GM13977 (cell line): ENCODE data around the gene NHSL2.
A peak's percentile ranks its signal among the peaks of the same experiment; 100 is the strongest.
"Not testable (repeated sequence)": the region's sequence is repeated elsewhere in the genome, so short reads cannot be mapped to it uniquely, and the experiment has no call there.

Source experiments
- DNase-seq: peaks from one replicate; pipeline ENCODE4 v3.0.0; 2012; ENCODE audit warnings: low spot score
- in situ Hi-C: fragments of 300-500 bp; cut with MboI; formaldehyde crosslinking; loops from one replicate; pipeline ENCODE4 v1.12.0; 2022; ENCODE audit warnings: low sequenced_read_pairs, low pct_unique_long_range_greater_than_20kb, mixed read lengths, inconsistent platforms; ENCODE audit not compliant: unreplicated experiment
- TF ChIP-seq, protein P1 (sequence below): IDR thresholded peaks from 2 replicates; pipeline ENCODE4 v1.5.1; 2012; ENCODE audit warnings: mild to moderate bottlenecking, control low read depth; ENCODE audit not compliant: insufficient read depth; ENCODE audit errors: extremely low read depth, missing control alignments

The NHSL2 gene

GRCh38 chrX:71910643-71910985, at the start of gene NHSL2:
NHSL2 (plus strand) TSS chrX:71910845.
- TF ChIP-seq, protein P1, sequence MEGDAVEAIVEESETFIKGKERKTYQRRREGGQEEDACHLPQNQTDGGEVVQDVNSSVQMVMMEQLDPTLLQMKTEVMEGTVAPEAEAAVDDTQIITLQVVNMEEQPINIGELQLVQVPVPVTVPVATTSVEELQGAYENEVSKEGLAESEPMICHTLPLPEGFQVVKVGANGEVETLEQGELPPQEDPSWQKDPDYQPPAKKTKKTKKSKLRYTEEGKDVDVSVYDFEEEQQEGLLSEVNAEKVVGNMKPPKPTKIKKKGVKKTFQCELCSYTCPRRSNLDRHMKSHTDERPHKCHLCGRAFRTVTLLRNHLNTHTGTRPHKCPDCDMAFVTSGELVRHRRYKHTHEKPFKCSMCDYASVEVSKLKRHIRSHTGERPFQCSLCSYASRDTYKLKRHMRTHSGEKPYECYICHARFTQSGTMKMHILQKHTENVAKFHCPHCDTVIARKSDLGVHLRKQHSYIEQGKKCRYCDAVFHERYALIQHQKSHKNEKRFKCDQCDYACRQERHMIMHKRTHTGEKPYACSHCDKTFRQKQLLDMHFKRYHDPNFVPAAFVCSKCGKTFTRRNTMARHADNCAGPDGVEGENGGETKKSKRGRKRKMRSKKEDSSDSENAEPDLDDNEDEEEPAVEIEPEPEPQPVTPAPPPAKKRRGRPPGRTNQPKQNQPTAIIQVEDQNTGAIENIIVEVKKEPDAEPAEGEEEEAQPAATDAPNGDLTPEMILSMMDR, result no peak
- in situ Hi-C loops, result no loop called here
- peak; percentile 46 for DNase-seq

- in situ Hi-C loops, result no loop called here
- TF ChIP-seq, protein P1, result no peak
- peak; percentile 7 for DNase-seq
Observed at GRCh38 chrX:71867680-71868079, 43.0 kb upstream of the NHSL2 start.

DNA sequence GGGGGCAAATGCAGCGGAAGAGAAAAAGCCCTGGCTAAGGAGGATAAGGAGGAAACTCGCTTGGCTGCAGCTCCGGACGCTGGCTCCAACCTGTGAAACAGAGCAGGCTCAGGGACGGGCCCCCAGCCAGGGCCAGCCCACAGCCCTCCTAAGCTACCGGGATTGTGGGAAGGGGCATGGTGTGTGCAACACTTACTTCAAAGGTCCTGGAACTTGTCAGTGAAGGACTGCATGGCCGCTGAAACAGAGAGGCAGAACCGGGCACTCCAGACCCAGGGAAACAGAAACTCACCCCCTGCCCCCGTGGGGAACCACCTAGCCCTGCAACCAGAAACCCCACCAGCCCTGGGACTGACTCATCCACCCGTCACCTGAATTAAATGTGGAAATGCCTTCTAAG, 41.1 kb upstream of the NHSL2 start:
- in situ Hi-C loops, DNase-seq: not testable (repeated sequence)

DNA sequence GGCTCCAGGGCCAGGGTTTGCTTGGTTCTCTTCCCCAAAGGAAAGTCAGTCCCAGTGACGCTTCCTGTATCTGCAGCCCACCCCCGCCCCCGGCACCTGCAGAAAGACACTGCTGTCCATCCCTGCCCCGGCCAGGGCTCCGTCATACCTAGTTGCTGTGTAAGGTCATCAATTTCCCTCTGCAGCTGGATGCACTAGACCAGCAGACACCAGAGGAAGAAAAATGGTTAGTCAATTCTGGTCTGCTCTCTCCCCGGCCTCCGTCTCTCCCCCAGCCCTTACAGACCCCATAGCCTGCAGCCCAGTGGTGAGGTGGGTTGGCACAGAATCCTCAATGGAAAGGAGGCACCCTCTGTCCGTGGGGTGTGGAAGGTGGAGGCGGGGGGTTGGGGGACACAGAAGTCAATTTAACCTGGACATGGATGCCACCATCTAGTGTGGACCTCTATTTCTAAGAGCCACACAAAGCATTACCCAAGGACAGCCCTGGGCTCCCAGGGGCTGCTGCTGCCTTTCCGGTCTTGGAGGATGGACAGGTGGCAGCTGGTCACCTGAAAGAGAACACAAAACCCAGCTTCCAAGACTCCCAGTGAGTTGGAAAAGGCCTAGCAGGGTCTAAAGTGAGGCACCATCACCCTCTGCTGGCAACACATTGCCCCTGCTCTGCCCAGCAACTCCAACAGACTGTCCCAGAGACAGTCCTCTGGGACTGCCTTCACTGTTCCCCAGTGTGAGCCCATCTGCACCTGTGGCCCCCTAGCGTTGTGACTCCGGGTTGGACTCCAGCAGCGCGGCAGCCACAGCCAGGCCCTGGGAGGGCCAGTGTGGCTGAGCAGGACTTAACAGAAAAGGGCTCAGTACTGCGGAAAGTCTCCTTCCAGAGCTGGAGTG, 40.2 kb upstream of the NHSL2 start:
- in situ Hi-C loops, result no loop called here
- TF ChIP-seq, protein P1, result peak; percentile 7
- DNase-seq, result no peak

GRCh38 chrX:71871367-71871766, 39.3 kb upstream of the NHSL2 start:
- in situ Hi-C loops, result no loop called here
- no peak for DNase-seq
- TF ChIP-seq, protein P1, result no peak

DNA sequence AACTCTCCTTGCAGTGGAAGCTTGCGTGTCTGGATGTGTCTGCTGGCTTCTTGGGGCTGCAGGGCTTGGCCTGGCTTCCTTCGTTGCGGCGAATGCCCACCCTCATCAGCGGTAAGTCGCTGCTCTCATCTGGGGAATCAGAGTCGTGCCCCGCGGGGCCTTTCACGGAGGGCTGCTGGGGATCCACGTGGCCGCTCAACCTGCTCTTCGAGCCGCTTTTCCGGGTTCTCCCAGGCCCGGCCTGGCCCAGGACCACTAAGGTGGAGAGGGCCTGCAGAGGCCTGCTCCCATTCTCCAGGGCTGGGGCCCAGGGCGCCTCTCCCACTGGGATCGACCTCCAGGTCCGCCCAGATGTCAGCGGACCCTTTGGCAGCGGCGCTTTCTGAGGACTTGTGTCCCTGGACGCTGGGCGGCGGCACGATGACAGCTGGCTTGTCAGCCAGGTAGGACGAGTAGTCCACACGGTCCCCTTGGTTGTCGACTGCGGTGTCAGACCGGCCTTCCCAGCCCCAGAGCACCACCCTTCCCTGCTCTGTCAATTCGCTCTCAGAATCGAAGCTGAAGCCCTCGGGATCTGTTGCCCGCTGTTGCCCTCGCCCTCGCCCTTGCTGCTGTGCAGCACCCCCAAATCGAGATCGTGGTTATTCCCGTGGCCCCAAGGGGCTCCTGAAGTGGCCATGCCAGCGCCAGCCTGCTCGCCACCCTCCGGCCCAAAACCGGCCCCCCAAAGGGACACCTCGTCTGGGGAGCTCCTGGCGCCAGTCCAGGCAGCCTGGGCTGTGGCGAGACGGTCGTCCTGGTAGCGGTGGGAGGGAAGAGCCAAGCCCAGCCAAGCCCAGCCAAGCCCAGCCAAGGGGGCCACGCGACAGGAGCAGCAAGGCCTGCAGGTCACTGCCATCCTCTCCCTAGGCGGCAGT, 37.8 kb upstream of the NHSL2 start:
- TF ChIP-seq, protein P1, result no peak
- no peak for DNase-seq
- in situ Hi-C loops, result no loop called here

DNA sequence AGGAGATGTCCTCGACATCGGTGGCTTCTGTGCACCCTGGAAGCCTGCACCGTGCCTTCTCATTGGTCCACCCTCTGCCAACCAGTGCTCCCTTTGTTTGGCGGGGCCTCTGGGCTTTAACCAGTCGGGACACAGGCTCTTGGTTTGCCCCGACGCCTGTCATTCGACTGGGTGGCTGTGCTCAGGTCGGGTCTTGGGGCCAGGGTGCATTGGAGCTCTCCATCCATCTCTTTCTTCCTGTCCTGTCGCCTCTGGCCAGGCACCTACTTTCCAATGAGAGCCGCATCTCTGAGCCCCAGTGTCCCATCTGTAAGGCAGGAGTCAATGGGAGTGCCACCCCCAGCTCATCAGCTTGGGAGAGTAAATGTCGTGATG, 37.2 kb upstream of the NHSL2 start:
- DNase-seq, result no peak
- TF ChIP-seq, protein P1, result no peak
- in situ Hi-C loops, result no loop called here

- DNase-seq, in situ Hi-C loops: not testable (repeated sequence)
Observed at GRCh38 chrX:71876841-71877240, 33.8 kb upstream of the NHSL2 start.
